Coronary artery (tissue), 2 donors: Measurements from ENCODE around the gene STAU1.
"Not testable (repeated sequence)": the region's sequence is repeated elsewhere in the genome, so short reads cannot be mapped to it uniquely, and the experiment has no call there.

ENCODE experiments used
- DNase-seq: peaks from one replicate; pipeline ENCODE4 v3.0.0-alpha.2; 2017; ENCODE audit warnings: low spot score
- H3K27ac ChIP-seq, 2 donors: fragments of 200-600 bp; sonication (generic); one replicate each; pipeline ENCODE4 v1.5.1; 2016 to 2019
- H3K4me3 ChIP-seq: fragments of 200-600 bp; sonication (generic); 2 replicates; pipeline ENCODE4 v1.5.1; 2016; ENCODE audit warnings: mild to moderate bottlenecking, moderate library complexity
- TF ChIP-seq, protein P1 (sequence below): fragments of 200-600 bp; sonication (generic); IDR thresholded peaks from one replicate; pipeline ENCODE4 v1.5.1; 2019; ENCODE audit warnings: antibody characterized with exemption

Gene STAU1

DNA sequence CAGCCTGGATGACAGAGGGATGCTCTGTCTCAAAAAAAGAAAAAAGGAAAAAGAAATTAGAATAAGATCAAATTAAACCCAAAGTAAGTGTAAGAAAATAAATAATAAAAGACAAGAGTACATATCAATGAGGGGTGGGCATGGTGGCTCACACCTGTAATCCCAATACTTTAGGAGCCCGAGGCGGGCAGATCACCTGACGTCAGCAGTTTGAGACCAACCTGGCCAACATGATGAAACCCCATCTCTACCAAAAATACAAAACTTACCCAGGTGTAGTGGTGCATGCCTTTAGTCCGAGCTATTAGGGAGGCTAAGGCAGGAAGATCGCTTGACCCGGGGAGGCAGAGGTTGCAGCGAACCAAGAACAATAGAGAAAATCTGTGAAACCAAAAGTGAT, 14.9 kb upstream of the STAU1 start:
- Histone ChIP-seq H3K27ac (no peak overlapping the region), H3K4me3 (no peak overlapping the region)
- TF ChIP-seq, protein P1, sequence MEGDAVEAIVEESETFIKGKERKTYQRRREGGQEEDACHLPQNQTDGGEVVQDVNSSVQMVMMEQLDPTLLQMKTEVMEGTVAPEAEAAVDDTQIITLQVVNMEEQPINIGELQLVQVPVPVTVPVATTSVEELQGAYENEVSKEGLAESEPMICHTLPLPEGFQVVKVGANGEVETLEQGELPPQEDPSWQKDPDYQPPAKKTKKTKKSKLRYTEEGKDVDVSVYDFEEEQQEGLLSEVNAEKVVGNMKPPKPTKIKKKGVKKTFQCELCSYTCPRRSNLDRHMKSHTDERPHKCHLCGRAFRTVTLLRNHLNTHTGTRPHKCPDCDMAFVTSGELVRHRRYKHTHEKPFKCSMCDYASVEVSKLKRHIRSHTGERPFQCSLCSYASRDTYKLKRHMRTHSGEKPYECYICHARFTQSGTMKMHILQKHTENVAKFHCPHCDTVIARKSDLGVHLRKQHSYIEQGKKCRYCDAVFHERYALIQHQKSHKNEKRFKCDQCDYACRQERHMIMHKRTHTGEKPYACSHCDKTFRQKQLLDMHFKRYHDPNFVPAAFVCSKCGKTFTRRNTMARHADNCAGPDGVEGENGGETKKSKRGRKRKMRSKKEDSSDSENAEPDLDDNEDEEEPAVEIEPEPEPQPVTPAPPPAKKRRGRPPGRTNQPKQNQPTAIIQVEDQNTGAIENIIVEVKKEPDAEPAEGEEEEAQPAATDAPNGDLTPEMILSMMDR: no peak
- no peak for DNase-seq

DNA sequence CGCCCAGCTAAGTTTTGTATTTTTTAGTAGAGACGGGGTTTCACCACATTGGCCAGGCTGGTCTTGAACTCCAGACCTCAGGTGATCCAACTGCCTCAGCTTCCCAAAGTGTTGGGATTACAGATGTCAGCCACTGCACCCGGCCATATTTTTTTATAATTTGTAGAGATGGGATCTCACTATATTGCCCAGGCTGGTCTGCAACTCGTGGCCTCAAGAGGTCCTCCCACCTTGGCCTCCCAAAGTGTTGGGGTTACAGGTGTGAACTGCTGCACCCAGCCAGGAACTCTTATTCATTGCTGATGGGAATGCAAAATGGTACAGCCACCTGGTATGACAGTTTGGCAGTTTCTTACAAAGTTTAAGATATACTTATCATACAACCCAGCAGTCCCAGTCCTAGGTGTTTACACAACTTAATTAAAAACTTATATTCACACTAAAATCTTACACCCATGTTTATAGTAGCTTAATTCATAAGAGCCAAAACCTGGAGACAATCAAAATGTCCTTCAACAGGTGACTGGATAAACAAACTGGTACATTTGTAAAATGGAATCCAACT, 11.7 kb upstream of the STAU1 start:
- TF ChIP-seq, protein P1: no peak
- H3K27ac ChIP-seq: no peak overlapping the region
- DNase-seq: no peak
- H3K4me3 ChIP-seq: no peak overlapping the region

DNA sequence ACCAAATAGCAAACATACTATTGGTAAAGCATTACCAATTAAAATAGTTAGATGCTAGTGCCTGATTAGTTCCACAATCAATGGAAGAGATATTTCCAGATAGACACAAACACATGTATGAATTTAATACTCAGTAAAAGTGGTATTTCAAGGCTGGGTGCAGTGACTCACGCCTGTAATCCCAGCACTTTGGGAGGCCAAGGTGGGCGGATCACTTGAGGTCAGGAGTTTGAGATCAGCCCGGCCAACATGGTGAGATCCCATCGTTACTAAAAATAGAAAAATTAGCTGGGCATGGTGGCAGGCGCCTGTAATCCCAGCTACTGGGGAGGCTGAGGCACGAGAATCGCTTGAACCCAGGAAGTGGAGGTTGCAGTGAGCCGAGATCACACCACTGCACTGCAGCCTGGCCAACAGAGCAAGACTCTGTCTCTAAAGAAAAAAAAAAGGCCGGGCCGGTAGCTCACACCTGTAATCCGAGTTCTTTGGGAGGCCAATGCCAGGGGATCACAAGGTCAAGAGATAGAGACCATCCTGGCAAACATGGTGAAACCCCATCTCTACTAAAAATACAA, 4.9 kb upstream of the STAU1 start:
- not testable (repeated sequence) for H3K4me3 ChIP-seq, H3K27ac ChIP-seq, DNase-seq

DNA sequence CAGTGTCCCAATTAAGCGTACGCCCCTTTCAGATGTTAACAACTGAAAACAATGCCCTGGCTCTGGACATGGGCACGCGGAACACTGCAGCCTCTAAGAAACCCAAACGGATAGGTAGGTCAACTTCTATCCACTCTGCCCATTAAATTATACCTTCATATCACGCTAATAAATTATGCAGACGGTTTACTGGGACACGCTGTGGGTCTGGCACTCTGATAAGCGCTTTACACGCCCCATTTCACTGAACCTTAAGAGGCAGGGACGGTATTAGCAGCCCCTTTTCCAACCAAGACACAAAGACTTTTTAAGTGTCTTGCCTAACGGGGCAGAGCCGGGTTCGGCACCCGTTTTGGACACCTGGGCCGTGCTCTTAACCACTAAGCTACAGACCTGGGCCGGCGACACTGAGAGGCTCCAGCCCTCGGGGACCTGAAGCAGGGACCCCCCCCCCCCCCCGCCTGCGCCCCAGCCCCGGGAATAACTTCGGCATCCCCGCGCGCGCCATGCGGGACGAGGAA, 744 bp downstream of the STAU1 start:
- Histone ChIP-seq H3K27ac (peak overlapping the region; percentile 87 to 96), H3K4me3 (peak overlapping the region; percentile 94)
- no peak for DNase-seq
- TF ChIP-seq, protein P1: no peak

DNA sequence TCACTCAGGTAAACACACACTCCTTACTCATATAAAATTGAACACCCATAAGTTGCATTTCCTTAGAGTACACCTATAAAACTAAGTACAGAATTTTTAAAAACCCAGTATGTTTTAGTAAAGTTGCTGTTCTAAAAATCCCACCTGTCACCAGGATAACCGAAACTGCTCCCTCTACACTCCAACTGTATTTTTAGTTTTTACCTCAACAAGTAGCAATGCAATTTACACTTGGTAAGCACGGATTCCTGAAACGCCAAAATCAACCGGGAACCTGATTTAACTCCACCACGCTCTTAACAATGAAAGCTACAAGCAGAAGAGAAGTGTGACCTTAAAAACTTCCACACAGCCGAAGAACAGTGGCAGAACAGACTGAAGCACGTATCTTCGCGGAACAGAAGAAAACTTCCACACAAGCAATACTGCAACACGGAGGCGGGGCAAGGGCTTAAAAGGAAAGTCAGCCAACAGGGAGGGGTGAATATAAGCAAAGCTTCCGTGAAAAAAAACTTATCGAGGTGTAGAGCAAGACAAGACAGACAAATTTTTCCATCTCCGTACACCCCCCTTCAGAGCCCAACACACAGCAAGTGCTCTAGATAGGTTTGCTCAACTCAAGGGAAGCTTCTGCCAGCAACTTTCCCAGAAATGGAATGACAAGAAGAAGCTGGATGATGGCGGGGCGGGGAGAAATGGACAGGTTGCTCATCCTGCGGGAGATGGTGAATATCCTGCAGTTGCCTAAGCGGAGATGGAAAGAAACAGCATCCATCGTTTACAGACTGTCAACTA, 1.4 kb downstream of the STAU1 start:
- DNase-seq: no peak

DNA sequence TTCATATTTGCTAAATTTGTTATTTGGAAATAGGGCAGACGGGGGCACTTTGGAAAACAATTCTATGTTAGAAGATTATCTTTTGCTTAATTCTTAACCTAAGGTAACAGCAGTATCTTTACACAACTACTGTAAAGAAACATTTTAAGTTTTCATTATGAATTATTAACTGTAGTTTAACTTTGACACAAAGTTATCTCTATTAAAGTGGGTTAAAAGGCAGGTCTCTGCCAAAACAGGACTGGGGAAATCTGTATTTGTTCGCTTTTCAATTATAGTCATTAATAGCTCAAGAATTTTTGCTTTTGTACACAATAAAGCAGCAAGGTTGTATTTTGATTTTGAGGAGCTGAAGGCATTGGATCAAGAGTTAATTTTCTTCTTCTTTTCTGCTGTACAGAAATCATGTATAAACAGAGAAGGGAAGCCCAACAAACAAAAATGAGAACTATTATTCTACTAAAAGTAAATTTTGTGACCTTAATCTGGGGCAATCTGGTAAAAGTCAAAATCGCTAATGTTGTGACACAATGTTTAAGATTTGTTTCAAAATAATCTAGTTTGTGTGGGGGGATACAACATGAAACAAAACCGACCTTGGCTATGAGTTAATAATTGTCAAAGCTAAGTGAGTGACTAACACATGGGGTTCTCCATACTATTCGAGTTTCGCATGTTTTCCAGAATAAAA, 2.9 kb downstream of the STAU1 start:
- H3K4me3 ChIP-seq: no peak overlapping the region
- DNase-seq: no peak
- H3K27ac ChIP-seq: no peak overlapping the region
- TF ChIP-seq, protein P1: no peak

More for the DNA sequence above, 1.4 kb downstream of the STAU1 start:
- Histone ChIP-seq H3K4me3 (peak overlapping the region; percentile 94), H3K27ac (peak overlapping the region; percentile 87 to 96)
- TF ChIP-seq, protein P1: no peak

DNA sequence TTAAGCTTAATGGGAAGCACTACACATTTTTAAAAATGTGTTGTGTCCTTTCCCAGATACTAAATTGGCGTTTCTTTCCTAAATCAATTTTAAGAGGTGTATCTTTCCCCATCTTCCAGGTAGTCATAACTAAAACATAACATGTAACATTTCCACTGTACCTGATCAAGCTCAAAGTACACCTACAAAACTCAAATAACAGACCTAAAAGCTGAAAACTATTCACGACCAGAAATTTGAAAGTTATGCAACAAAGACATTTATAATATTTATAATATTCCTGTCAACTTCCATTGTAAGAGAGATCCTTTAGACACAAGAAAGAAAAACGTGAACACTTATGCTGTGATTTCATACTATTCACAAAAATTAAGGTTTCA, 3.5 kb downstream of the STAU1 start:
- H3K4me3 ChIP-seq: no peak overlapping the region
- TF ChIP-seq, protein P1: no peak
- no peak for DNase-seq
- no peak overlapping the region for H3K27ac ChIP-seq

DNA sequence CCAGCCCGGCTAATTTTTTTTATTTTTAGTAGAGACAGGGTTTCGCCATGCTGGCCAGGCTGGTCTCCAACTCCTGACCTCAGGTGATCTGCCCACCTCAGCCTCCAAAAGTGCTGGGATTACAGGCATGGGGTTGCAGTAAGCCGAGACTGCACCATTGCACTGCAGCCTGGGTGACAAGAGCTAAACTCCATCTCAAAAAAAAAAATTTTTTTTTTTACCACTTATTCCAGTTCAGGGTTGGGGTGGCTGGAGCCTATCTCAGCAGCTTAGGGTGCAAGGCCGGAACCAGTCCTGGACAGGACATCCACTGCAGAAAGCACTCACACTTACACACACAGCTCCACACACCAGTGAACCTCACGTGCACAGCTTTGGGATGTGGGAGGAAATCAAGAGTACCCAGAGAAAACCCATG, 4.0 kb downstream of the STAU1 start:
- DNase-seq, H3K27ac ChIP-seq, H3K4me3 ChIP-seq: not testable (repeated sequence)
